ENCODE data around the gene GSTM2. TPM values are rescaled to one million over a fixed set of nuclear protein-coding genes. Genes with fewer than 3 reads are reported as not detected.

Gene GSTM2
- 27.7 and 31.9 TPM in 2 replicates for total RNA-seq

GRCh38 chr1:109667452-109668122, at the start of gene GSTM2:
TSS of gene GSTM2 (plus strand) at chr1:109668057. CDS start at chr1:109668116, 59 bp downstream.

GRCh38 chr1:109619576-109620400, 48.1 kb upstream of the GSTM2 start, which contains the start of the genes AMPD2 and GNAT2:
TSS of gene AMPD2 (plus strand) at chr1:109619837. CDS start at chr1:109621176, 1,339 bp downstream.
TSS of gene GNAT2 (minus strand) at chr1:109619616. CDS start at chr1:109612870, 6,746 bp downstream.

GRCh38 chr1:109655615-109656519, 12.0 kb upstream of the GSTM2 start, which contains the start of gene GSTM4:
TSS of gene GSTM4 (plus strand) at chr1:109656099. CDS start at chr1:109656390, 291 bp downstream.

GRCh38 chr1:109687641-109688499, 20.0 kb downstream of the GSTM2 start, which contains the start of gene GSTM1:
TSS of gene GSTM1 (plus strand) at chr1:109687817. CDS start at chr1:109687874, 57 bp downstream.

GRCh38 chr1:109711593-109712320, 43.9 kb downstream of the GSTM2 start, which contains the start of gene GSTM5:
TSS of gene GSTM5 (plus strand) at chr1:109712251. CDS start at chr1:109712313, 62 bp downstream.

Other genes starting within 250 kb of the GSTM2 start
- gene PSMA5, start 241.6 kb upstream of the GSTM2 start, total RNA-seq: 31.3 and 47.8 TPM in 2 replicates
- gene SYPL2, start 201.5 kb upstream of the GSTM2 start, total RNA-seq: under 0.01 and 0.12 TPM in 2 replicates
- gene ATXN7L2, start 184.2 kb upstream of the GSTM2 start, total RNA-seq: 3.5 and 3.7 TPM in 2 replicates
- gene CYB561D1, start 174.0 kb upstream of the GSTM2 start, total RNA-seq: 11.7 and 12.2 TPM in 2 replicates
- 3.3 and 4.9 TPM in 2 replicates for gene AMIGO1, start 158.3 kb upstream of the GSTM2 start, total RNA-seq
- gene GPR61, start 128.2 kb upstream of the GSTM2 start, total RNA-seq: not detected in 2 replicates
- 12.9 and 14.3 TPM in 2 replicates for gene GNAI3, start 119.4 kb upstream of the GSTM2 start, total RNA-seq
- 0.16 TPM in 1 of 2 replicates, not detected in the other for gene GNAT2, start 48.4 kb upstream of the GSTM2 start, total RNA-seq
- gene AMPD2, start 48.2 kb upstream of the GSTM2 start, total RNA-seq: 140 and 147 TPM in 2 replicates
- gene GSTM4, start 12.0 kb upstream of the GSTM2 start, total RNA-seq: 16.5 and 17.5 TPM in 2 replicates
- gene GSTM1, start 19.8 kb downstream of the GSTM2 start, total RNA-seq: 18.3 TPM in 1 of 2 replicates, not detected in the other
- 6.0 and 12.5 TPM in 2 replicates for gene GSTM5, start 44.2 kb downstream of the GSTM2 start, total RNA-seq
- 70.7 and 124 TPM in 2 replicates for gene GSTM3, start 73.0 kb downstream of the GSTM2 start, total RNA-seq
- gene EPS8L3, start 95.9 kb downstream of the GSTM2 start, total RNA-seq: not detected in 2 replicates
- gene CSF1, start 242.8 kb downstream of the GSTM2 start, total RNA-seq: 128 and 161 TPM in 2 replicates

Data from hair follicle dermal papilla cell (primary cell).